ENCODE results near the gene TRAIP.
"Not testable (repeated sequence)": the region's sequence is repeated elsewhere in the genome, so short reads cannot be mapped to it uniquely, and the experiment has no call there.

TRAIP gene, protein sequence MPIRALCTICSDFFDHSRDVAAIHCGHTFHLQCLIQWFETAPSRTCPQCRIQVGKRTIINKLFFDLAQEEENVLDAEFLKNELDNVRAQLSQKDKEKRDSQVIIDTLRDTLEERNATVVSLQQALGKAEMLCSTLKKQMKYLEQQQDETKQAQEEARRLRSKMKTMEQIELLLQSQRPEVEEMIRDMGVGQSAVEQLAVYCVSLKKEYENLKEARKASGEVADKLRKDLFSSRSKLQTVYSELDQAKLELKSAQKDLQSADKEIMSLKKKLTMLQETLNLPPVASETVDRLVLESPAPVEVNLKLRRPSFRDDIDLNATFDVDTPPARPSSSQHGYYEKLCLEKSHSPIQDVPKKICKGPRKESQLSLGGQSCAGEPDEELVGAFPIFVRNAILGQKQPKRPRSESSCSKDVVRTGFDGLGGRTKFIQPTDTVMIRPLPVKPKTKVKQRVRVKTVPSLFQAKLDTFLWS

DNA sequence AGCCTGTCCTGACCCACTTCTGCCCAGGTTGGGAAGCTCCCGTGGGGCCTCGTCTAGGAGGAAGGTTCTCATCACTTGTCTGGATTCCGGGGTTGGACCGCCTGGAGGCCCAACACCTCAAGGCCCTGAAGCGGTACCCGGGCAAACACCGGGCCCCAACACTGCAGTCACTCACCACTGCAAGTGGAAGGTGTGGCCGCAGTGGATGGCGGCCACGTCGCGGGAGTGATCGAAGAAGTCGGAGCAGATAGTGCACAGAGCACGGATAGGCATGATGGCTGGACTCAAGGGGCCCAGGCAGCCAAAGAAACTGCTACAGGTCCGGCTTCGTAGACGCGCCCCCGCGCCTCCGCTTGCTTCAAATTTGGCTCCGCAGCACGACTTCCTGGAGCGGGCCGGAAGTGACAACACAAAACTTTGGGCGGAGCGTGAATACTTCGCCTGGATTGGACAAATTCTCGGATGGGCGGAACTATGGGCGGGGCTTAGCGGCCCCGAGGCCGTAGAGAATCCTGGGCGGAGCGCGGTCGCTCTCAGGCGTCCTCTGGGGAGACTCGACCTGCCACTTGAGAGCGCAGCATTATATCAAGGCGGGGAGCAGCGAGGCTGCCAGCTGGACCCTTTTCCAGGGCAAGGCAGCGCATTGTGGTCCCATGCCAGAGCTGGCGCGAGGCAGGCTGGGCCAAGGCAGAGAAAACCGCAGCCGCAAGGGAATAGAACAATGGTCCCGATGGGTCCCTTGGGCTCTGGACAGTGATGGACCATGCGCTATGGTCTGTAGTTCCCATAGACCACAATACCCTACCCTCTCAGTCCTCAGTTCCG is at the start of gene TRAIP:
TRAIP (minus strand) TSS at position 384 of the 825 bp plus-strand sequence; CDS start at position 273, 111 bp downstream.
- peak; percentile 98 for DNase-seq

DNA sequence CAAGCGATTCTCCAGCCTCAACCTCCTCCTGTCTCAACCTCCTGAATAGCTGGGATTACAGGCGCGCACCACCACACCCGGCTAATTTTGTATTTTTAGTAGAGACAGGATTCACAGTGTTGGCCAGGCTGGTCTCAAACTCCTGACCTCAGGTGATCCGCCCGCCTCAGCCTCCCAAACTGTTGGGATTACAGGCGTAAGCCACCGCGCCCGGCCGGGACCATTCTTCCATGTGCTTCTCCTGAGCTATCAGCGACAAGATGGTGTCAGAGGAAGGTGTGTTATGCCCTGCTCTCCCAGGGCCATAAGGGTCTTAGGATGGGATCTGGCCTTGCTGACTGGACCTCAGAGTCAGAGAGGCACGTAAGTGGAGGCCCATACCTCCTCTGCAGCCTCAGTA is 48.1 kb upstream of the TRAIP start:
- not testable (repeated sequence) for DNase-seq

GRCh38 chr3:49903451-49904424 is 47.4 kb upstream of the TRAIP start, which contains the start of gene MST1R:
TSS of gene MST1R (minus strand) at chr3:49903873. CDS start at chr3:49903609, 264 bp downstream.
- DNase-seq: peak; percentile 91

DNA sequence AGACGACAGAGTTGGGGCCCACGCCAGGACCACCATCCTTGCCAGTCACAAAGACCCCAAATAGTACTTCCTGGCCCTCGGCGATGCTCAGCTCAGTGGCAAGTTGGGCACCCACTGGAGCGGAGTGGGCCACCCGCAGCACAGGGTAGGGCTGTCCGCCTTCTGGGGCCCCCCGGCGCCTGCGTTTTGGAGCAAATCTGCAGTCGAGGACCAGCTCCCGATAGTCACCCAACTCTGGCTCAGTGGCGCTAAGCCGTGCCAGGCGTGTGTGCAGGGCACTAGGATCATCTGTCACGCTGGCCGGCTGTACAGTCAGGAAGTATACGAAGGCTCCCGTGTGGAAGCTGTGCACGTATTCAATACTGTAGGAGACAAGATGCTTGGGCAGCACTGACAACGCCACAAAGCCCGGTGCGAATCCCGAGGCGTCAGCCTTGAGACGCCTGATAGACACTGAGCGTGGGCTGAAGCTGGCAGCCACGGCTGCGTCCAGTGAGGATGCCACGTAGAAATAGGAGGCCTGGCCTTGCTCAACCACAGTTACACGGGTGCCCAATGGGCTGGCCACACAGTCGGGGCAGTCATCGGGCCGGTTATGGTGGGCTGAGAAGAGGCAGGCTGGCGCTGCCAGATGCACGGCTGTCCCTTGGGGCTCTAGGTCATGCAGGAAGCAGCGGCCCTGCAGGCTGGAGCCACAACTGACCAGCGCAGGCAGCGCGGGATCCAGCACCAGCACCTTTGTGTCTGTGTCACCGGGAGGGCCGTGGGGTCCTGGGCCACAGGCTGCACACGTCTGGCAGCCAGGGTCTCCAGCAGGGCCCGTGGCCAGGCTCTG is 46.4 kb upstream of the TRAIP start:
- DNase-seq: no peak

- DNase-seq: no peak
Measured at GRCh38 chr3:49901366-49902339, 45.3 kb upstream of the TRAIP start.

DNA sequence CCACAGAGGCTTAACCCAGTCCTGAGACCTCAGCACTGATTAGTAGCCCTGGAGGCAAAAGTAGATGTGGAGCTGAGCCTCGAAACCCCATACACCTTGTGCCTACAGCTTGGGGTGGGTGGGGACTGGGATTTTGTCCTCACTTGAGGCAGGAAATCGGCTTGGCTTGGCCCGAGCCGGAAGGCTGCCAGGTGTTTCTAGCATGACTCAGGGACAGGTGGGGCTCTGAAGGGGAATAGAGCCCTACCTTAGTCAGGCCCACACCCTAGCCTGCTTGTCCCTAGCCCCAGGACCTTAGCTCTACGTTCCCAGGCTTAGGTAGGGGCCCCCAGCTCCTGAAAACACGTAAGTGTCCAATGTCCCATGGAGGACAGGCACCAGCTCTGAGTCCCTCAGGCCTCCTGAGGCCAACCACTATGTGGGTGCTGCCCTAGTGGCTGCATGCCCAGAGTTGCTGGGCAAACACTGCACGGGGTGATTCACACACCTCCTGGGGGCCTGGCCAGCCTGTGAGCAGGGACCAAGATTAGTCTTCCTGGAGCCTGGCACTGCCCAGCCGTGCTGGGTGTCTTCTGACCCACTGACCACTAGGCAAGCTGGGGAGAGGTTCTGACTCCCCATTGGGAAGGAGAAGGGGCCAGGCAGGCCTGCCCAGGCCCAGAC is 44.3 kb upstream of the TRAIP start:
- no peak for DNase-seq

- peak; percentile 72 for DNase-seq
Measured at GRCh38 chr3:49899815-49900214, 43.5 kb upstream of the TRAIP start.

- no peak for DNase-seq
Measured at GRCh38 chr3:49898991-49899390, 42.6 kb upstream of the TRAIP start.

GRCh38 chr3:49896345-49896744 is 40.0 kb upstream of the TRAIP start:
- DNase-seq: no peak

DNA sequence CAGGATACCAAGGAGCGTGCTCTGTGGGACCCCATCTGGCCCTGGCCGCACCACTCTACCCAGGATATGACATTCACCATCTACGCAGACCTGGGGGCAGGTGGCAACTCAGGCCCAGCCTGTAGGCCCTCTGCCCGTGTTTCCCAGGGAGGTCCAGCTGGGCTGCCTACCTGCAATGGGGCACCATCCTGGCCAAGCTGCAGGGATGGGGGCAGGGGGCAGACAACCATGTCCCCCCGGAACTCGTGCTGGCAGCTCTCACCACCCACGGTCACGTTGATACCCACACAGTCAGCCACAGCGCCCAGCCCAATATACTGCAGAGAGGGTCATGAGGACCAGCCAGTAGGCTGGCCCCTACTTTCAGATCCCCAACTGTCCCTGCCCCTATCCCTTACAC is 39.4 kb upstream of the TRAIP start:
- no peak for DNase-seq

GRCh38 chr3:49889296-49889695 is 32.9 kb upstream of the TRAIP start:
- DNase-seq: no peak

- DNase-seq: no peak
Measured at GRCh38 chr3:49886922-49887265, 30.5 kb upstream of the TRAIP start.

GRCh38 chr3:49883998-49884397 is 27.6 kb upstream of the TRAIP start:
- no peak for DNase-seq

- no peak for DNase-seq
Measured at GRCh38 chr3:49882166-49882565, 25.8 kb upstream of the TRAIP start.

GRCh38 chr3:49880581-49881315 is 24.4 kb upstream of the TRAIP start:
- DNase-seq: peak; percentile 60

- no peak for DNase-seq
Measured at GRCh38 chr3:49879721-49880120, 23.4 kb upstream of the TRAIP start.

- no peak for DNase-seq
Measured at GRCh38 chr3:49878686-49879085, 22.3 kb upstream of the TRAIP start.

DNA sequence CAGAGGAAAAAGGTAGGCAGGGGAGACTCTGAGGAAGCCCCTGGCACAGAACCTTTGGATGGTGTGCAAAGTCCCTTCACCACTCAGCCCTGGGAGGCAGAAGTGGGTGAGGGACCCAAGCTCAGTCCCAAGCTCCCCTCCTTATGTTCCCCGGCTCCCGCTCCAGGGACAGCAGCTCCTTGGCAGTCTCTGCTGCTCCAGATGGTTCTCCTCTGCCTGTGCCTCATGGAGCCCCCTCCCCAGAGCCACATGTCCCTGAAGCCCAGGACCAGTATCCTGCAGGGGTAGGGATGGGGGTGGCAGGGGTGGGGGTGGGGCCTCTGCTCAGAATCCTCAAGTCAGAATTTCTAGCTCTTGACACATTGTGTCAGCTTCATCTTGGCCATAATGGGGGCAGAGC is 21.4 kb upstream of the TRAIP start:
- no peak for DNase-seq

DNA sequence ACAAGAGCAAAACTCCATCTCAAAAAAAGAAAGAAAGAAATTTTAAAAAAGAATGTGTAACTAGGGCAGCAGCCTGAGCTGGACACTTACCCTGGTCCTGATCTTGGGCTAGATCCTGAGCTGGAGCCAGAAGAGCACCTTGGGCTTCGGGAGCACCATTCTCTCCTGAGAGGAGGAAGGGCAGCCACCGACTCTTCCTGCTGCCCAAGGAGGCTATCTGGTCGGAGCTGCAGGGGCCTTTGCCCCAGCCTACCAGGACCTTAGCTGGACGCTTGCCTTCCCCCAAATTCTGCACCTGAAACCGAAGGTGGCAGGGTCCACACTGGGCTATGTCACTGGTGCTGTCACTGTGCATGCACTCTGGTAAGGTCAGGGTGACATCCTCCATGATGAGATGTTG is 20.2 kb upstream of the TRAIP start:
- DNase-seq: no peak

Measured in hematopoietic multipotent progenitor cell treated with erythropoietin and hydrocortisone succinate and interleukin-3 and kit ligand, for 4 days (in vitro differentiated cells).